WERI-Rb-1 (cell line): Measurements from ENCODE around the gene SH3RF2.

Source experiments
- DNase-seq: peaks from one replicate; pipeline ENCODE4 v3.0.0-alpha.2; 2020
- H3K27ac ChIP-seq: fragments of 250-450 bp; sonication (Bioruptor Pico); 2 replicates; pipeline ENCODE4 v1.5.1; 2020; ENCODE audit warnings: mild to moderate bottlenecking, moderate library complexity
- H3K27me3 ChIP-seq: fragments of 250-450 bp; sonication (Bioruptor Pico); 2 replicates; pipeline ENCODE4 v1.5.1; 2021; ENCODE audit warnings: mild to moderate bottlenecking, low read depth, moderate library complexity; ENCODE audit not compliant: insufficient read depth, severe bottlenecking
- H3K36me3 ChIP-seq: fragments of 250-450 bp; sonication (Bioruptor Pico); 2 replicates; pipeline ENCODE4 v1.5.1; 2020; ENCODE audit warnings: mild to moderate bottlenecking, moderate library complexity
- H3K4me3 ChIP-seq: 2 replicates; pipeline ENCODE4 v1.5.1; 2011; ENCODE audit warnings: low read depth, mild to moderate bottlenecking, control low read depth, low read length
- H3K9me3 ChIP-seq: fragments of 250-450 bp; sonication (Bioruptor Pico); 2 replicates; pipeline ENCODE4 v1.5.1; 2021; ENCODE audit warnings: mild to moderate bottlenecking, moderate library complexity; ENCODE audit not compliant: severe bottlenecking
- TF ChIP-seq, protein P1 (sequence below): IDR thresholded peaks from 2 replicates; pipeline ENCODE4 v1.5.1; 2011; ENCODE audit warnings: low read depth, mild to moderate bottlenecking, control low read depth, inconsistent platforms, low read length

The SH3RF2 gene

DNA sequence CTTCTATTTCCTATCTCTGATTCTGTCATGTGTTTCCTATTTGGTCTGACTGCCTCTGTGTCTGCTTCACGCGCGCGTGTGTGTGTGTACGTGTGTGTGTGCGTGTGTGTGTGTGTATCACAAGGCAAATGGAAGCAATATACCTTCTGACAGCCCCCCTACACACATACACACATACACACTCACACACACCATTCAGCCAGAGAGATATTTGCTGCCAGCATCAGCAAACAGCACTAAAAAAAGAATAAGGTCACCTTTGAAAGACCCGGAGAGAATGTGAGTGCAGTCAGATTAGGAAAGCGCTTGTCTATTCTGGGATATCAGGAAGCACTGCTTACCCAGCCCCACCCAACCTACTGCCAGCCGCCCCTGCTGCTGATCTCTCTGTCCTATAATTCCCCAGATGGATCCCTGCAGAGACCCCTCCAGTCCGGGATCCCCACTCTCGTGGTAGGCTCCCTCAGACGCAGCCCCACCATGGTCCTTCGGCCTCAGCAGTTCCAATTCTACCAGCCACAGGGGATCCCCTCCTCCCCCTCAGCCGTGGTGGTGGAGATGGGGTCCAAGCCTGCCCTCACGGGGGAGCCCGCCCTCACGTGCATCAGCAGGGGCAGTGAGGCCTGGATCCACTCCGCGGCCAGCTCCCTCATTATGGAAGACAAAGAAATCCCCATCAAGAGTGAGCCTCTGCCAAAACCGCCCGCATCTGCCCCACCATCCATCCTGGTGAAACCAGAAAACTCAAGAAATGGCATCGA lies 123.3 kb downstream of the SH3RF2 start:
- no peaks in the 10 kb centered on the region for H3K27me3 ChIP-seq
- TF ChIP-seq, protein P1, sequence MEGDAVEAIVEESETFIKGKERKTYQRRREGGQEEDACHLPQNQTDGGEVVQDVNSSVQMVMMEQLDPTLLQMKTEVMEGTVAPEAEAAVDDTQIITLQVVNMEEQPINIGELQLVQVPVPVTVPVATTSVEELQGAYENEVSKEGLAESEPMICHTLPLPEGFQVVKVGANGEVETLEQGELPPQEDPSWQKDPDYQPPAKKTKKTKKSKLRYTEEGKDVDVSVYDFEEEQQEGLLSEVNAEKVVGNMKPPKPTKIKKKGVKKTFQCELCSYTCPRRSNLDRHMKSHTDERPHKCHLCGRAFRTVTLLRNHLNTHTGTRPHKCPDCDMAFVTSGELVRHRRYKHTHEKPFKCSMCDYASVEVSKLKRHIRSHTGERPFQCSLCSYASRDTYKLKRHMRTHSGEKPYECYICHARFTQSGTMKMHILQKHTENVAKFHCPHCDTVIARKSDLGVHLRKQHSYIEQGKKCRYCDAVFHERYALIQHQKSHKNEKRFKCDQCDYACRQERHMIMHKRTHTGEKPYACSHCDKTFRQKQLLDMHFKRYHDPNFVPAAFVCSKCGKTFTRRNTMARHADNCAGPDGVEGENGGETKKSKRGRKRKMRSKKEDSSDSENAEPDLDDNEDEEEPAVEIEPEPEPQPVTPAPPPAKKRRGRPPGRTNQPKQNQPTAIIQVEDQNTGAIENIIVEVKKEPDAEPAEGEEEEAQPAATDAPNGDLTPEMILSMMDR = no peak
- H3K27ac ChIP-seq = no peak overlapping the region
- no peaks in the 10 kb centered on the region for H3K9me3 ChIP-seq
- no peaks in the 10 kb centered on the region for H3K36me3 ChIP-seq
- no peak overlapping the region for H3K4me3 ChIP-seq
- DNase-seq = no peak

DNA sequence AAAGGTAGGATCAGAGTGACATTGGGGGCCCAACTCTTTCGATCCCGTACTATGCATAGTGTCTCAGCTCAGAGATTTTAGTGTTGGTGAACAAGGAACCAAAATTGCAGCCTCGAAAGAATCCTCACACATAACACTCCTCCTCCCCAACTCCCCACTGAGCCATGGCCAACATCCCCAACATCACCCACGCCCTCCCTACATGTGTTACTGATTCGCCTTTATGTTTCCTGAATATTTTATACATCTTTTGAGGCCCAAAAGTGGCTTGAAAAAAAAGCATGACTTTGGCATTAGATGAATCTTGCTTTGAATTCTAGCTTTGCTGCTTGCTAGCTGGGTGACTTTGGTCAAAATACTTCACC lies 123.8 kb downstream of the SH3RF2 start:
- Histone ChIP-seq H3K9me3 (no peaks in the 10 kb centered on the region), H3K27ac (no peak overlapping the region), H3K36me3 (no peaks in the 10 kb centered on the region), H3K4me3 (no peak overlapping the region), H3K27me3 (no peaks in the 10 kb centered on the region)
- TF ChIP-seq, protein P1 = no peak
- DNase-seq = no peak

DNA sequence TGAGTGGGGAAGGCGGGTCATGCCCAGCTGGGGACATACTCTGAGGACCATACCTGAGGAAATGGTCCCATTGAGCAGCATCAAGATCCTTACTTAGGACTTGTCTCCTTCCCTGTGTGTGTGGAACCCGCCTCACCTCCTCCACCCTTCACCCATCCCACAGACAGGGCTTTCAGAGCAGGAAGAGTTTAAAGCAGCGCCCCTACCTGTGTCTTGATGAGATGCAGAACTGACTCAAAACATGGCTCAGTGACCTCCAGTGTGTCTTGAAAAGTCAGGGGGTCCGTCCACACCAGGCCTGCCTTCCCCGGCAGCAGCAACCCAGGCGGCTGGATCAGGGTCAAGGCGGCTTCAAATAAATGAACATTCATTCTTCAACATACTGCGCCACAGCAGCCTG lies 130.6 kb downstream of the SH3RF2 start:
- Histone ChIP-seq H3K9me3 (no peaks in the 10 kb centered on the region), H3K27ac (no peak overlapping the region), H3K36me3 (no peaks in the 10 kb centered on the region), H3K27me3 (no peaks in the 10 kb centered on the region), H3K4me3 (no peak overlapping the region)
- TF ChIP-seq, protein P1 = no peak
- DNase-seq = no peak

DNA sequence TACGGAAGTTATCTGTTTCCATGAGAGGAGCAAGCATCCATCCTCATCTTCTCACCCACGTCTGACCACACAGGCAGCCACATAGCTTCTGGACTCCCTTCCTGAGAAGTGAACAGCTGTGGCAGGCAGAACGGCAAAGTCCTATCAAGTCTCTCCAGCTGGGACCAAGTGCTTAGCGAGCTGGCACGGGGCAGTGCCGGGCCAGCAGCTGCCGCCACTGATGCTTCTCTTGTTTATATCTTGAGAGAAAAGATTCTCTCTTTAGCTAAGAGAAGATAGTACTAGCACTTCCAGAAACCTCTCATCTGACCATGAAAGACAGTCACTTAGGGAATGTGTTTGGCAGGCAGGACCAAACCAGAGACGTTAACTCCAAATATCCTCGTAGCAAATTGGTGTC lies 131.8 kb downstream of the SH3RF2 start:
- H3K9me3 ChIP-seq = peaks cover 3% of the 10 kb centered on the region
- TF ChIP-seq, protein P1 = no peak
- H3K36me3 ChIP-seq = no peaks in the 10 kb centered on the region
- H3K27me3 ChIP-seq = no peaks in the 10 kb centered on the region
- H3K4me3 ChIP-seq = no peak overlapping the region
- no peak for DNase-seq
- no peak overlapping the region for H3K27ac ChIP-seq

DNA sequence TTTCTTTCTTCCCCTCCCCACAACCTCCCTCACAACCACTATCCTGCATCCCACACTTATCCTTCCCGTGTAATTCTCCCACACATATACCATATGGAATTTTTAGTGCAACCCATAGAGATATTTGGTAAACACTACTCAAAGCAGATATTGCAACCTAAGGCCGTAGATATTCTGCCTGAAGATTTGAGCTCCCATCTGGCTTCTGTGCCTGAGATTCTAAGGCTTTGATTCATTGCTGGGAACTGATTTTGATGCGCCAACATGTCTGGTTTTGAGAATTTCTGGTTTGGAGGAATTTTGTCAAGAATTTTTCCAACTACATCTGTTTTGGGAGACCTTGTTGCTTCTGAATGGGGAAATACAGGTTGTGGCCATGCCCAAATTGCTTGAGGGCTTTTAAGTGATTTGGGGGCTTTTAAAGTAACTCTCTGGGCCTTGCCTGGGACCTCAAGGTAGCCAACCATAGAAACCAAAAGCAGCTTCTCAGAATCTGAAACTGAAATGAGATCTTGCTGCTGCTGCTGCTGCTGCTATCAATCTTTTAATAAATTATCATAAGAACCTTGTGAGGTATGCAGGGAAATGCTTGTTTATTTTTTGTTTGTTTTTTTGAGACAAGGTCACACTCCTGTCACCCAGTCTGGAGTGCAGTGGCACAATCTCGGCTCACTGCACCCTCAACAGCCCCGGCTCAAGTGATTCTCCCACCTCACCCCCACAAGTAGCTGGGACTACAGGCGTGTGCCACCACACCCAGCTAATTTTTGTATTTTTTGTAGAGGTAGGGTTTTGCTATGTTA lies 132.8 kb downstream of the SH3RF2 start:
- peaks cover 3% of the 10 kb centered on the region for H3K9me3 ChIP-seq
- H3K36me3 ChIP-seq = no peaks in the 10 kb centered on the region
- DNase-seq = no peak
- H3K27me3 ChIP-seq = no peaks in the 10 kb centered on the region
- TF ChIP-seq, protein P1 = no peak
- H3K27ac ChIP-seq = no peak overlapping the region
- no peak overlapping the region for H3K4me3 ChIP-seq

DNA sequence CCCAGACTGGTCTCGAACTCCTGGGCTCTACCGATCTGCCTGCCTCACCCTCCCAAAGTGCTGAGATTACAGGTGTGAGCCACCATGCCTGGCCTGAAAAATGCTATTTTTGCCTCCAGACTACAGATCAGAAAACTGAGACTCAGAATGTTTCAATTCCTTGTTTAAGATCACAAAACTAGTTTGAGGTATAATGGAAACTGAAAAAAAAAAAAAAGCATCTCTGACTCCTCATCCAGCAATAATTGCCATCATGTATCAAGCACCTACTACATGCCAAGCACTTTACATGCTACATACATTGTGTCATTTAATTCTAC lies 133.4 kb downstream of the SH3RF2 start:
- TF ChIP-seq, protein P1 = no peak
- DNase-seq = no peak
- Histone ChIP-seq H3K27ac (no peak overlapping the region), H3K9me3 (peaks cover 3% of the 10 kb centered on the region), H3K4me3 (no peak overlapping the region), H3K36me3 (no peaks in the 10 kb centered on the region), H3K27me3 (no peaks in the 10 kb centered on the region)
